ENCODE measurements around the gene MITF. TPM values are rescaled to one million over a fixed set of nuclear protein-coding genes. Genes with fewer than 3 reads are reported as not detected.

Gene MITF
- total RNA-seq, 2 experiments from 2014 or later, result 0.10 TPM; not detected in 1

DNA sequence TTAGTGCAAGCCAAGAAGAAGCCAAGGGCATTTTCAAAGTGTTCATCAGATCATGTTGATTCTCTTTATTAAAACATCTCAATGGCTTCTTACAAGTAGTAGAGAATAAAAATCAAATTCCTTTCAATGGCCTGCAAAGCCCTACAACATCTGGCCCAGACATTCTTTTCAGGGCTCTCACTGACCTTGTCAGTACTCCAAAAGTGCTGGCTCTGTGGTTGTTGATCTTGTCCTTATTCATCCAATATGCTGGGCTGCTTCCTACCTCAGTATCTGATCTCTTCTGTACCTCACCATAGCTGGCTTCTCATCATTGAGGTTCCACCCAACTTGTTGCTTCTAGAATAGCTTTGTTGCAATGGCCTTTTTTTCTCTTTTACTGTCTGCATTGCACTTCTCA is 186.2 kb downstream of the MITF start:
- Mint-ChIP-seq H3K4me1 (no peaks in the 10 kb centered on the region), H3K27me3 (peaks cover 2% of the 10 kb centered on the region), H3K9me3 (no peaks in the 10 kb centered on the region), H3K4me3 (no peak overlapping the region), H3K36me3 (ENCODE audit: low read depth) (no peaks in the 10 kb centered on the region), H3K27ac (no peak overlapping the region)
- CTCF ChIA-PET, result no interaction called here
- POLR2A ChIA-PET, result no interaction called here
- DNase-seq, result no peak

DNA sequence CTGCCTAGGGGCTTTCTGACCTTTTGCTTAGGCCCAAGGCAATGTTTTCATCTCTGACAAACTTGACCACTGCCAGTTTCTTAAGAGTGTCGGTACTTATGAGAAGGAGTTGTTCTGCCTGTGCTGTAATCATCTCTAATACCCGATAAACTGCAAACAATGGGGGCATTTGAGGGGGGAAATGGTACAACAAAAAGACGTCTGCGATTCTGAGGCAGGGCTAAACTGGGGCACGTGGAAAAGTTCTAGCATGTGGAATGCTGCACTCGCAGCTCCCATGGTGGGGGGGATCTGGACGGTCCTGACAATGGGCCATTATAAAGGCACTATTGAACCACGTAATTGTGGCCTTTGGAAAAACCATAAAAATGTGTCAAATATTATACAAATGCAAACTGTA is 187.1 kb downstream of the MITF start:
- H3K4me3 Mint-ChIP-seq, result no peak overlapping the region
- H3K9me3 Mint-ChIP-seq, result no peaks in the 10 kb centered on the region
- no peak overlapping the region for H3K27ac Mint-ChIP-seq
- peaks cover 2% of the 10 kb centered on the region for H3K27me3 Mint-ChIP-seq
- no peaks in the 10 kb centered on the region for H3K4me1 Mint-ChIP-seq
- POLR2A ChIA-PET, result no interaction called here
- no peak for DNase-seq
- CTCF ChIA-PET, result no interaction called here
- no peaks in the 10 kb centered on the region for H3K36me3 Mint-ChIP-seq (ENCODE audit: low read depth)

DNA sequence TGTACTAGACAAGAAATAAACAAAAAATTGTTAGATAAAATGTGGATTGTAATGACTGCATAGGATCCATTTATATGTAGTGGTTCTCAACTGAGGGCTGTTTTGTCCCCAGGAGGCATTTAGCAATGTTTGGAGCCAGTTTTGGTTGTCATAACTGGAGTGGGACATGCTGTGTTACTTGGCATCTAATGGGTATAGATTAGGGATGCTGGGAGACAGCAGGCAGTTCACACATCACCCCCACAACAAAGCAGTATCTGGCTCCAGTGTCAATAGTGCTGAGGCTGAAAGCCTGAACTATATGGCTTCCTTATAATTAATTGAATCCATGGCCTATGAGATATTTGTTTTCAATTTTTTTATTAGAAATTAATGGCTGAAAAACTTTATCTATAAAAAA is 188.3 kb downstream of the MITF start:
- Mint-ChIP-seq H3K4me1 (no peaks in the 10 kb centered on the region), H3K27me3 (peaks cover 2% of the 10 kb centered on the region), H3K27ac (no peak overlapping the region), H3K36me3 (ENCODE audit: low read depth) (no peaks in the 10 kb centered on the region), H3K4me3 (no peak overlapping the region), H3K9me3 (no peaks in the 10 kb centered on the region)
- ChIA-PET POLR2A (no interaction called here), CTCF (no interaction called here)
- DNase-seq, result no peak

DNA sequence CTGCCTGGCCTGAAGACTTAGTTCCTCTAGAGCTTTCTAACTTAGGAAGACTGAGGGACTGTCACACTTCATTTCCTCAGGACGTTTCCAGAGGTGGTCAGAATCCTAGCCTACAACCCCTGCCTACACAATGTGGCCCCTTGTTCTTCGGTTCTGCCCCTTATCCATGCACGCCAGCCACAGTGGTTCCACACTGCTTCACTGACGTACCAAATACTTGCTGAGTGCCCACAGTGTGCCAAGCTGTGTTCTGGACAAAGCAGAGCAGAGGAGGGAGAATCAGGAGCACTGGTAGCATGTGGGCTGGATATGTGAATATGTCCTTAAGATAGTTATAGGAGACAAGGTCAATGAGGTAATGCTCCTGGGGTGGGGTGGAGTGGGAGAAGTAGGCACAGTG is 189.8 kb downstream of the MITF start:
- Mint-ChIP-seq H3K36me3 (ENCODE audit: low read depth) (no peaks in the 10 kb centered on the region), H3K4me3 (no peak overlapping the region), H3K27me3 (peaks cover 2% of the 10 kb centered on the region), H3K4me1 (no peaks in the 10 kb centered on the region), H3K27ac (no peak overlapping the region), H3K9me3 (no peaks in the 10 kb centered on the region)
- ChIA-PET POLR2A (interaction anchor here (0.6 kb wide), 1 partner anchor 897 kb away, joined by 5 read pairs; no protein-coding TSS in a partner anchor), CTCF (no interaction called here)
- DNase-seq, result no peak

DNA sequence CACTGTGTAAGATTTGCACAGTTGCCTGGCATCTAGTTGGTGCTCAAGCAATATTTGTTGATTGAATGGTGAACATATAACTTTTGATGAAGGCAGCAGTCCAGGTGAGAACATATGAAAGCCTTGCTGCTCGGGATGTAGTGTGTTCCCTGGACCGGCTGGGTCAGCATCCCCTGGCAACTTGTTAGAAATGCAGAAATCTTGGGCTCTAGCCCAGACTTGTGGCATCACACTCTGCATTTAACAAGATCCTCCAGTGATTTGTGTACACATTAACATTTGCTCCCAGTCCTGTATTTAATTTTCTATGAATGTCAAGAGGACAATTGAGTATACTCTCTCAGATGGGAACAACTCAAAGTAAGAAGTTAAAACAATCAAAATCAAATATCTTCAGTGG is 191.3 kb downstream of the MITF start:
- DNase-seq, result no peak
- Mint-ChIP-seq H3K9me3 (no peaks in the 10 kb centered on the region), H3K27ac (no peak overlapping the region), H3K36me3 (ENCODE audit: low read depth) (no peaks in the 10 kb centered on the region), H3K4me1 (no peaks in the 10 kb centered on the region), H3K4me3 (no peak overlapping the region), H3K27me3 (peaks cover 2% of the 10 kb centered on the region)
- CTCF ChIA-PET, result no interaction called here
- POLR2A ChIA-PET, result no interaction called here

DNA sequence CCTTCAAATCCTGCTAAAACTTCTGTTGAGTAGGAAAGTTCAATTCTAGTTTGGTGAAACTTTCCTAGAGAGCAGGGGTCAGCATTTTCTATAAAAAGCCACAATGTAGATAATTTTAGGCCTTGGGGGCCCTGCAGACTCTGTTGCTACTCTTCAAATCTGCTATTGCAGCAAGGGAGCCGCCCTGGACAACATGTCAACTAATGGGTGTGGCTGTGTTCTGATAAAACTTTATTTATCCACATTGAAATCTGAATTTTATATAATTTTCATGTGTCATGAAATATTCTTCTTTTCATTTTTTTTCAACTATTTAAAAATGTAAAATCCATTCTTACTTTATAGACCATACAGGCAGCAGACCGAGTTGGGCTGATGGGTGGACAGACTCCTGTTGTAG is 192.8 kb downstream of the MITF start:
- Mint-ChIP-seq H3K4me1 (no peaks in the 10 kb centered on the region), H3K9me3 (no peaks in the 10 kb centered on the region), H3K36me3 (ENCODE audit: low read depth) (no peaks in the 10 kb centered on the region), H3K27ac (no peak overlapping the region), H3K27me3 (peaks cover 2% of the 10 kb centered on the region), H3K4me3 (no peak overlapping the region)
- ChIA-PET POLR2A (no interaction called here), CTCF (no interaction called here)
- no peak for DNase-seq

DNA sequence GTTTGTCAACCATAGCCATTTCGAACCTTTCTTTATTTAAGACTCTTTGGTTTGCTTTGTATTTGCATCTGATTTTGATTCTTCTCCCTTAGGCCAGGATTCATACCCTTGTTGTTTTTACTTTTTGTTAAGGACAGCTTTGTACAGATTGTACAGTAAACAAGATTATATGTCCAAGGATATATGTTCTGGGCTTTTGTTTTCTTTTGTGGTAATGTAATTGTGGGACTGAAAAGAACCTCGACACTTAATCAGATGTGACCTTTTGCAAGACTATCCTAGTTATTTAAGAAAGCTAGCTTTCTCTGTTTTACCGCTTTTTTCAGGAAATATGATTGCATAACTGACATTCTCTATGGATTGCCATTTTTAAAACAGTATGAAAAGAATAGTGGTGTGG is 193.2 kb downstream of the MITF start:
- ChIA-PET POLR2A (no interaction called here), CTCF (no interaction called here)
- H3K36me3 Mint-ChIP-seq (ENCODE audit: low read depth), result no peaks in the 10 kb centered on the region
- H3K9me3 Mint-ChIP-seq, result no peaks in the 10 kb centered on the region
- H3K27me3 Mint-ChIP-seq, result peaks cover 2% of the 10 kb centered on the region
- no peak overlapping the region for H3K4me3 Mint-ChIP-seq
- no peaks in the 10 kb centered on the region for H3K4me1 Mint-ChIP-seq
- H3K27ac Mint-ChIP-seq, result no peak overlapping the region
- DNase-seq, result no peak

DNA sequence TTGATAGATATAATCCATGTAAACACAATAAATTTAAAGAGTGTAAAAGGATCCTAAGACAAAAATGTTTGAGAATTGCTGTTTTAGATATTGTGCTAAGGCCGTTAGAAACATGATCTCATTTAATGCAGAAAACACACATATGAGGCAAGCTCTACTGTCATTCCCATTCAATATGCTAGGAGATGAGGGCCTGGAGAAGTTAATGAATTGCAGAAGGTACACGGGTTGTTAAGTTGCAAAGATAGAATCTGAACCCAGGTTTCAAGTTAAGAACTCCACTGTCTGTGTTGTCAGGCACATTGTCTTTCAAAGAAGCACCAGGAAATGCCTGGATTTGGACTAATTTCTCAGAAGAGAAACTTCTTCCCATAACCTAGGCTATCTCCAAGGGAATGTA is 195.1 kb downstream of the MITF start:
- H3K9me3 Mint-ChIP-seq, result no peaks in the 10 kb centered on the region
- ChIA-PET POLR2A (no interaction called here), CTCF (no interaction called here)
- DNase-seq, result no peak
- no peak overlapping the region for H3K4me3 Mint-ChIP-seq
- no peak overlapping the region for H3K27ac Mint-ChIP-seq
- H3K36me3 Mint-ChIP-seq (ENCODE audit: low read depth), result no peaks in the 10 kb centered on the region
- no peaks in the 10 kb centered on the region for H3K4me1 Mint-ChIP-seq
- peaks cover 2% of the 10 kb centered on the region for H3K27me3 Mint-ChIP-seq

DNA sequence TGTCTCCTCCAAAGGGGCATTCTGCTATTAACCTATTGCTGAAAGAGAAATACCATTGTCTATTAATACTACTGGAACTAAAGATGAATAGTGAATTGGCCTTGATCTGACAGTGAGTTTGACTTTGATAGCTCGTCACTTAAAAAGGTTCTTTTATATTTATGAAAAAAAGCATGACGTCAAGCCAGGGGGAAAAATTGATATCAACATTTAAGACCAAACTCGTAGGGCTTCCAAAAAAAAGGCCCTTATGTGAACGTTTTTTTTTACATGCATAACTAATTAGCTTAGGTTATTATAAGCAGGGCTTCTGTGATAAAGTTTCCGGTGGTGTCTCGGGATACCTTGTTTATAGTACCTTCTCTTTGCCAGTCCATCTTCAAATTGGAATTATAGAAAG is 197.0 kb downstream of the MITF start:
- H3K27ac Mint-ChIP-seq, result no peak overlapping the region
- CTCF ChIA-PET, result no interaction called here
- no peak for DNase-seq

DNA sequence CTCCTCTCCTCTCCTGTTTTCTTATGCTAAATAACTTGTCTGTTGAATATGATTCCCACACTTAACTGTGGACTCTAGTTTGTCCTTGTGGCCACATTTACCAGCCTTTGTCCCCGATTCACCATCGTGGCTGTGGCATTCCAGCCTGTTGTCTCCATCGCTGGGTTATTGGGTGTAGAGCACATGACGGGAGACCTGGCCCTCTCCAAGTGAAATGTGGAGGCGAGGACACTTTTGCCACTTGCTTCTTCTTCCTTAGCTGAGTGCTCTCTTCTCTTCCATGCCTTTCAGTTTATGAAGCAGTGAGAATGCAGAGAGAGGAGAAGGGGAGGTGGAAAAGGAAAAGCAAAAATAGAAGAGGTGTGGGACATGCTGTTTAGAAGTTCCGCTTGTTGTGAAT is 198.8 kb downstream of the MITF start:
- ChIA-PET CTCF (no interaction called here), POLR2A (no interaction called here)
- no peak overlapping the region for H3K4me3 Mint-ChIP-seq
- no peaks in the 10 kb centered on the region for H3K36me3 Mint-ChIP-seq (ENCODE audit: low read depth)
- H3K27ac Mint-ChIP-seq, result no peak overlapping the region
- no peaks in the 10 kb centered on the region for H3K9me3 Mint-ChIP-seq
- no peaks in the 10 kb centered on the region for H3K27me3 Mint-ChIP-seq
- H3K4me1 Mint-ChIP-seq, result no peaks in the 10 kb centered on the region
- DNase-seq, result no peak

More for the DNA sequence above, 197.0 kb downstream of the MITF start:
- Mint-ChIP-seq H3K4me1 (no peaks in the 10 kb centered on the region), H3K27me3 (no peaks in the 10 kb centered on the region), H3K9me3 (no peaks in the 10 kb centered on the region), H3K4me3 (no peak overlapping the region), H3K36me3 (ENCODE audit: low read depth) (no peaks in the 10 kb centered on the region)
- POLR2A ChIA-PET, result no interaction called here

DNA sequence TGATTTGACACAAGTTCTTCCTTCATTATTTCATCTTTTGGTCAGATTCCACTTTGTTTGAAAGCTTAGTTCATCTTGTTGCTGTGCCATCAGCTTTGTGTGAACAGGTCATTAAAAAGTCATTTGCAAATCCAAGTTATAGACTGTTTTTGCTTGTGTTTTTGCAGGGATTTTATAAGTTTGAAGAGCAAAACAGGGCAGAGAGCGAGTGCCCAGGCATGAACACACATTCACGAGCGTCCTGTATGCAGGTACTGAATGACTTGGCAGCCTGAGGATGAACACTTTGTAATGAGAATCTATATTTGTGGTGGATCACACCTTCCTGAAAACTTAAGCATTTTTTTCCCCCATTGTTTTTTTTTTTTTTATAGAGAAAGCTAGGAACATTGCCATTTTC is 199.7 kb downstream of the MITF start:
- CTCF ChIA-PET, result no interaction called here
- Mint-ChIP-seq H3K4me3 (no peak overlapping the region), H3K27me3 (no peaks in the 10 kb centered on the region), H3K9me3 (no peaks in the 10 kb centered on the region), H3K4me1 (no peaks in the 10 kb centered on the region), H3K36me3 (ENCODE audit: low read depth) (no peaks in the 10 kb centered on the region), H3K27ac (no peak overlapping the region)
- POLR2A ChIA-PET, result no interaction called here
- no peak for DNase-seq

DNA sequence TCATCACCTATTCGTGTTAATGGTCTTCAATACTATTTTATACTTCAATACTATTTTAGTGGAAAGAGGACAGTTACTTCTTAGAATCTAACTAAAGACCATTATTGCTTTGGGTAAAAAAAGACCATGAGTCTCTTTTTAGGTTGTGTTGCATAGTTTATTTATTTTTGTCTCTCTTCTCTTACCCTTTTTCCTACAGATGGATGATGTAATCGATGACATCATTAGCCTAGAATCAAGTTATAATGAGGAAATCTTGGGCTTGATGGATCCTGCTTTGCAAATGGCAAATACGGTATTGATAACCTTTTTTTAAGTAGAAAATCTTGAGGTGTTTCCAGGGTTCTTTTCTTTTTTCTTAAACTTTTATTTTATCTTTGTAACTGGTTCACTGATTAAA is 201.8 kb downstream of the MITF start:
- no peaks in the 10 kb centered on the region for H3K4me1 Mint-ChIP-seq
- ChIA-PET CTCF (no interaction called here), POLR2A (no interaction called here)
- H3K27me3 Mint-ChIP-seq, result no peaks in the 10 kb centered on the region
- H3K36me3 Mint-ChIP-seq (ENCODE audit: low read depth), result no peaks in the 10 kb centered on the region
- H3K27ac Mint-ChIP-seq, result no peak overlapping the region
- no peaks in the 10 kb centered on the region for H3K9me3 Mint-ChIP-seq
- H3K4me3 Mint-ChIP-seq, result no peak overlapping the region
- no peak for DNase-seq

DNA sequence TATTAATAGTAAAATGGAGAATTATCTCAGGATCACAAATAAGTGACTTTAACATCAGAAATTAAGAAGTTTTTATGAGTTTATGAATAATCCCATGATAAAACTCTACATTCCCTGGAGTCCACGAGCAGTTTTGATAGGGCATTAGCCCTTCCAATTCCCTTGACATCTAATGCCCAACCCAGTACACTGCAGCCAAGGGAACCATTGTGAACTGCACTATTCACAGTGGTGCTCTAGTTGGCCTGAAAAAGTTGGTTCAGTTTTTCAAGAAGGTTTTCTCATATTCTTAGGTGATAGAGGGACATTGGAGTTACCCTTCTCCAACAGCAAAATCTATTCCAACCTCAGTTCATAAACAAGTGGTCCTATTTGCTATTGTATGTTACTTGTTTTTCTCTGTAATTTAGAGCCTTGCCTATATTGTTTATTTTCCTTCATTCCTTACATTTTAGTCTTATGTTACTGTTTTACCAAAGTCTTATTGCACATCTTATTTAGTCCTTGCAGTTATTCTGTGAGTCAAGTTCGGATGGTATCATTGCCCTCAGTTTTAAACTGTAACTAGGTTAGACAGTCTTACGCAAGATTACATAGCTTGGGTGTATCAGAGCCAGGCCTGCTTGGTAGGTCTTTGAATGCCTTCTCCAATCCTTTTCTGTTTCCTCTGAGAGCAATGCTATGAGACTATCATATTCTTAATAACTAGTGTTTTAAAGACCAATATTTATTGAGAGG is 202.3 kb downstream of the MITF start:
- Mint-ChIP-seq H3K36me3 (ENCODE audit: low read depth) (no peaks in the 10 kb centered on the region), H3K9me3 (no peaks in the 10 kb centered on the region), H3K4me1 (no peaks in the 10 kb centered on the region), H3K27ac (no peak overlapping the region), H3K27me3 (no peaks in the 10 kb centered on the region), H3K4me3 (no peak overlapping the region)
- no peak for DNase-seq
- ChIA-PET CTCF (no interaction called here), POLR2A (no interaction called here)

DNA sequence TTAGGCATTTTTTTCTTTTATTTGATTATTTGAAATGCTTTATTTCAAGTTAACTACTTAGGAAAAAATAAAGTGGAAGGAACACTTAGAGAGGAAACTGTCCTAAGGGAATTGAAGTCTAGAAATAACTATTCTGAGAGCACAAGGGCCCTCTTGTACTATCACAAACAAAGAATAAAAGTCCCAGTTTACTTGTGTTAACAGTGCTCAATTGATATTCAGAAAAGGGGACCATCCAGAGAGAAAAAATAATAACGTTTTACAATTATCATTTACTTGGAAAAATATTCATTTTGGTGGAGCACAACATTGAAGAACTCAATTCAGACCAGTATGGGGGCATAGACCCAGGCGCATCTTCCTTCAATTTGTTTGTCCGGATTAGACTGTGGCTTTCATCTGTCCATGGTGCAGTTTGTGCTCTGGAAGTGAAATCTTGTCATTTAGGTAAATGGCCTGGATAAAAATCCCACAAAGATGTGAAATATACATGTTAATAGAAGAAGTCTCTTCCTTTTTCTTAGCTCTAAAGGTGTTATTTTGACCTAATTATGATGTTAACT is 205.7 kb downstream of the MITF start:
- H3K36me3 Mint-ChIP-seq (ENCODE audit: low read depth), result no peaks in the 10 kb centered on the region
- CTCF ChIA-PET, result no interaction called here

More for the DNA sequence above, 205.7 kb downstream of the MITF start:
- Mint-ChIP-seq H3K27me3 (no peaks in the 10 kb centered on the region), H3K4me1 (no peaks in the 10 kb centered on the region), H3K27ac (no peak overlapping the region), H3K4me3 (no peak overlapping the region), H3K9me3 (no peaks in the 10 kb centered on the region)
- POLR2A ChIA-PET, result no interaction called here
- DNase-seq, result no peak
